ENCODE results near the gene USP9X.
"Not testable (repeated sequence)": the region's sequence is repeated elsewhere in the genome, so short reads cannot be mapped to it uniquely, and the experiment has no call there.

Gene USP9X

GRCh38 chrX:41184312-41184711 lies 99.1 kb downstream of the USP9X start:
- H3K9me3 ChIP-seq (ENCODE audit: insufficient read depth, low read length) = no peaks in the 10 kb centered on the region
- no peak for TF ChIP-seq CTCF (IDR thresholded peaks at IDR 0.05; ENCODE audit: insufficient read depth, low read length, poor library complexity, severe bottlenecking)
- no peak for TF ChIP-seq EZH2phosphoT487 (conservative IDR thresholded peaks at IDR 0.05; ENCODE audit: low read length)
- no peaks in the 10 kb centered on the region for H4K20me1 ChIP-seq (ENCODE audit: low read depth, low read length)
- 0 out of 2 replicates have a peak, but pooled peaks cover 6% of the 10 kb centered on the region for H3K79me2 ChIP-seq (ENCODE audit: insufficient read depth, low read length)
- H3K4me2 ChIP-seq (ENCODE audit: low read depth, low read length, poor library complexity, severe bottlenecking) = no peak overlapping the region
- no peak overlapping the region for H2AFZ ChIP-seq (ENCODE audit: low read depth, low read length, severe bottlenecking)
- no peaks in the 10 kb centered on the region for H3K9me2 ChIP-seq (replicated peaks; ENCODE audit: insufficient read depth, low read length)
- no peaks in the 10 kb centered on the region for H3K27me3 ChIP-seq (ENCODE audit: low read length)
- H3K36me3 ChIP-seq (ENCODE audit: low read length) = peaks cover 9% of the 10 kb centered on the region; the same call in 1 of the 2 replicates
- no peak overlapping the region for H3K9ac ChIP-seq (ENCODE audit: low read length)
- no peak overlapping the region for H3K4me3 ChIP-seq (ENCODE audit: insufficient read depth, low read length, poor library complexity, severe bottlenecking)
- H3K27ac ChIP-seq (ENCODE audit: low read depth, low read length) = no peak overlapping the region
- peaks cover 8% of the 10 kb centered on the region; the same call in 1 of the 2 replicates for H3F3A ChIP-seq (ENCODE audit: insufficient read depth)

GRCh38 chrX:41186946-41187345 lies 101.7 kb downstream of the USP9X start:
- not testable (repeated sequence) for H3K27ac ChIP-seq (ENCODE audit: low read depth, low read length); H3K79me2 ChIP-seq (ENCODE audit: insufficient read depth, low read length); H3K9me2 ChIP-seq (replicated peaks; ENCODE audit: insufficient read depth, low read length); H3K4me2 ChIP-seq (ENCODE audit: low read depth, low read length, poor library complexity, severe bottlenecking); H3F3A ChIP-seq (ENCODE audit: insufficient read depth); H4K20me1 ChIP-seq (ENCODE audit: low read depth, low read length); H3K4me3 ChIP-seq (ENCODE audit: insufficient read depth, low read length, poor library complexity, severe bottlenecking); H3K9me3 ChIP-seq (ENCODE audit: insufficient read depth, low read length); H3K9ac ChIP-seq (ENCODE audit: low read length); H2AFZ ChIP-seq (ENCODE audit: low read depth, low read length, severe bottlenecking); H3K27me3 ChIP-seq (ENCODE audit: low read length)
- H3K36me3 ChIP-seq (ENCODE audit: low read length) = peaks cover 13% of the 10 kb centered on the region; the same call in 1 of the 2 replicates

GRCh38 chrX:41189156-41189555 lies 103.9 kb downstream of the USP9X start:
- TF ChIP-seq CTCF (IDR thresholded peaks at IDR 0.05; ENCODE audit: insufficient read depth, low read length, poor library complexity, severe bottlenecking) = no peak
- TF ChIP-seq EZH2phosphoT487 (conservative IDR thresholded peaks at IDR 0.05; ENCODE audit: low read length) = no peak
- no peaks in the 10 kb centered on the region for H3K27me3 ChIP-seq (ENCODE audit: low read length)
- H4K20me1 ChIP-seq (ENCODE audit: low read depth, low read length) = no peaks in the 10 kb centered on the region
- H3K9ac ChIP-seq (ENCODE audit: low read length) = no peak overlapping the region
- H3F3A ChIP-seq (ENCODE audit: insufficient read depth) = no peaks in the 10 kb centered on the region; the same call in 1 of the 2 replicates
- H3K79me2 ChIP-seq (ENCODE audit: insufficient read depth, low read length) = no peaks in the 10 kb centered on the region
- H3K36me3 ChIP-seq (ENCODE audit: low read length) = peaks cover 13% of the 10 kb centered on the region; the same call in 1 of the 2 replicates
- no peaks in the 10 kb centered on the region for H3K9me2 ChIP-seq (replicated peaks; ENCODE audit: insufficient read depth, low read length)
- H3K4me2 ChIP-seq (ENCODE audit: low read depth, low read length, poor library complexity, severe bottlenecking) = no peak overlapping the region
- no peak overlapping the region for H2AFZ ChIP-seq (ENCODE audit: low read depth, low read length, severe bottlenecking)
- H3K4me3 ChIP-seq (ENCODE audit: insufficient read depth, low read length, poor library complexity, severe bottlenecking) = no peak overlapping the region
- H3K9me3 ChIP-seq (ENCODE audit: insufficient read depth, low read length) = no peaks in the 10 kb centered on the region
- no peak overlapping the region for H3K27ac ChIP-seq (ENCODE audit: low read depth, low read length)

- no peaks in the 10 kb centered on the region for H3K27me3 ChIP-seq (ENCODE audit: low read length)
- H3K36me3 ChIP-seq (ENCODE audit: low read length) = peaks cover 6% of the 10 kb centered on the region; the same call in 1 of the 2 replicates
These were observed 107.6 kb downstream of the USP9X start for GRCh38 chrX:41192880-41193279.

More at GRCh38 chrX:41192880-41193279, 107.6 kb downstream of the USP9X start:
- H3F3A ChIP-seq (ENCODE audit: insufficient read depth) = no peaks in the 10 kb centered on the region; the same call in 1 of the 2 replicates
- no peaks in the 10 kb centered on the region for H3K9me3 ChIP-seq (ENCODE audit: insufficient read depth, low read length)
- H3K4me2 ChIP-seq (ENCODE audit: low read depth, low read length, poor library complexity, severe bottlenecking) = no peak overlapping the region
- no peaks in the 10 kb centered on the region for H3K79me2 ChIP-seq (ENCODE audit: insufficient read depth, low read length)
- no peak overlapping the region for H3K4me3 ChIP-seq (ENCODE audit: insufficient read depth, low read length, poor library complexity, severe bottlenecking)
- no peaks in the 10 kb centered on the region for H3K9me2 ChIP-seq (replicated peaks; ENCODE audit: insufficient read depth, low read length)
- H3K9ac ChIP-seq (ENCODE audit: low read length) = no peak overlapping the region
- H2AFZ ChIP-seq (ENCODE audit: low read depth, low read length, severe bottlenecking) = no peak overlapping the region
- no peak overlapping the region for H3K27ac ChIP-seq (ENCODE audit: low read depth, low read length)
- H4K20me1 ChIP-seq (ENCODE audit: low read depth, low read length) = no peaks in the 10 kb centered on the region
- TF ChIP-seq EZH2phosphoT487 (conservative IDR thresholded peaks at IDR 0.05; ENCODE audit: low read length) (no peak), CTCF (IDR thresholded peaks at IDR 0.05; ENCODE audit: insufficient read depth, low read length, poor library complexity, severe bottlenecking) (no peak)
